ENCODE measurements around the gene CBLN3.
A peak's percentile ranks its signal among the peaks of the same experiment; 100 is the strongest.
"Not testable (repeated sequence)": the region's sequence is repeated elsewhere in the genome, so short reads cannot be mapped to it uniquely, and the experiment has no call there.

CBLN3 gene

DNA sequence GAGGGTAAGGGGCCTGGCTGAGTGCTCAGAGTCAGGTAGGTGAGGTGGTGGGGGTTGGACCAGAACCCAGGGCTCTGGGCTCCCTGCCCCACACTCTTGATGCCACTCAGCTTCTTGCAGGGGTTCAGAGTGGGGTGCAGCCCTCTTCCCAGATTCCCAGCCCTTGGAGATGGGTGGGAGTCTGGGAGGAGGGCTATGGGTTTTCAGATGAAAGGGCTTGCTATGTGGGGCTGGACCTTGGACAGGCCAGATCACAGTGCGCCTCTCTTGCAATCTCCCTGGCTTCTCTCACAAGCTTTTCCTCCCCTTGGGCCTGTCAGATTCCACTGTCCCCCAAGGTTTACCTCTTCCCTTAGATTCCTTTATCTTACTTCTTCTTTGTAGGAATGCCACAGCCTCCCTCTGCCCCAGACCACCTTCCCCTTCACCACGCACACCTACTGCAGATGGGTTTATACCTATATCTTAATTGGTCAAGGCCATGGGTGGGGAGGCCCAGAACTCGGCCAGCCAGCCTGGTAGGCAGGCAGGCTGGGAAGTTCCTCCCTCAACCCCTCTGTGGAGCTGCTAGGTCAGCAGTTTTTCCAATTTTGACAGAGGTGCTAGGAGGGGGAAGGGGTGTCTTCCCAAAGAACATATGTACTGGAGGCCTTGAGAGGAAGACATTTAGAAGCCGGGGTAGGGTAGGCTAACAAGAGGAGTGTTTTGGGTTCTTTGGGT, 29.3 kb downstream of the CBLN3 start:
- DNase-seq: no peak

GRCh38 chr14:24399447-24399822, 30.0 kb downstream of the CBLN3 start:
- no peak for DNase-seq

- DNase-seq: peak; percentile 29 to 34
These were observed 30.6 kb downstream of the CBLN3 start, which contains the start of gene NYNRIN for GRCh38 chr14:24398653-24399446. NYNRIN (plus strand) TSS chr14:24399003; CDS start chr14:24399247, 244 bp downstream.

DNA sequence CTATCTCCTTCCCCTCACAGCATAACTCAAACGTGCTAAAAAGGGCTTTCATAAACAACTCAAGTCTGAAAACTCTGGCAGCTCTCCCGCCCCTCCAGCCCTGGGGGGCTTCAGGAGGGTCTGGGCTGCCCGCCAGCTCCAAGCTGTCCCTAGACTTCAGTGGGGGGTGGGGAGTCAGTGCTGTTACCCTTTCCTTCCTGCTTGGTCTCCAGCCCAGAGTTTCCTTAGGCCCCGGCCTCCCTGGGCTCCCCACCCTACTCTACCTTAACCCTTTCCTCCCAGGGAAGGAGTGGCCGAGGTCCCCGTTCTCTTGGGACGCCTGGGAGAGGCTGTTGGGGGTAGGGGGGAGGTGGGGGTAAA, 31.2 kb downstream of the CBLN3 start:
- no peak for DNase-seq

- DNase-seq: no peak
These were observed 31.7 kb downstream of the CBLN3 start for GRCh38 chr14:24397639-24398292.

DNA sequence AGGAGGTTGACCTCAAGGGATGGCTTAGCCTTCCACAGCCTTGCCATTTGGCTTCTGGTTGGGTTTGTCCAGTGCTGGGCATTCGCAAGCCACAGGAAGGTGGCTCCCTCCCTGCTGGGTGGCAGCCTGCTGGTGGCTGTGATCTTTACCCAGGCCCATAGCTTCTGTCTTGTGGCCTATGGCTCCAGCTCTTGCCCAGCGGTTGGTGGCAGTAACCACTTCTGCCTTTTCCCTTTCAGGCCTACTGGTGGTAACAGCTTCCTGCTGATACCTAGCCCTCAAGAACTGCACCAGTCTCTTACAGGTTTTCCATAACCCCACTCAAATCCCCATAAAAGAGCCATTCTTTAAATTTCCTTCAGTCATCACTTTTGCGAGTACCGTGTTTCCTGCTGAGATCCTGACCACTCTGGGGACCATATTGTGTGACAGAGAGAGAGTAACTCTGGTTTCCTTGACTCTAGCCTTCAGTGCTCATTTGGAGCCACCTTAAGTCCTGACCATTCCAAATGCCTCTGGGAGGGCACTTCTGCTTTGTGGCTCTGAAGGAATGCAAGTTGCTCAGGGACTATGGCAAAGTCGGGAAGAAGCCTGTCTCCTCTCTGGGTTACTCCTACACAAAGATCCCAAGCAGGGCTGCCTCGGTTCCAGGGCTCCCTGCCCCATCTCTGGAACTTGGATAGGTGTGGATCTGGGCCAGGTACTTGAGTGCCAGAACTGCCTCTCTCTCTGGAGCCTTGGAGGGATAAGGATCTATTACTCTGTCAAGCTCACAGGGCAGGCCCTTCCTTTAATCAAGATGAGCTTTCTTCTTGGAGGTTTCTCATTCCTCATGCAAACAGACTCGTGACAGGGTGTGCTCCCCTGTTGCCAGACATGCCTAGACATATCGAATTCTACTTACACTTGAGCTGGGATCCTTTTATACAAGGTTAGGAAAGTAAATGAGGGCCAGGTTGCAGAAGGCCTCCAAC, 33.6 kb downstream of the CBLN3 start:
- no peak for DNase-seq

- DNase-seq: no peak
These were observed 35.2 kb downstream of the CBLN3 start for GRCh38 chr14:24394275-24394674.

DNA sequence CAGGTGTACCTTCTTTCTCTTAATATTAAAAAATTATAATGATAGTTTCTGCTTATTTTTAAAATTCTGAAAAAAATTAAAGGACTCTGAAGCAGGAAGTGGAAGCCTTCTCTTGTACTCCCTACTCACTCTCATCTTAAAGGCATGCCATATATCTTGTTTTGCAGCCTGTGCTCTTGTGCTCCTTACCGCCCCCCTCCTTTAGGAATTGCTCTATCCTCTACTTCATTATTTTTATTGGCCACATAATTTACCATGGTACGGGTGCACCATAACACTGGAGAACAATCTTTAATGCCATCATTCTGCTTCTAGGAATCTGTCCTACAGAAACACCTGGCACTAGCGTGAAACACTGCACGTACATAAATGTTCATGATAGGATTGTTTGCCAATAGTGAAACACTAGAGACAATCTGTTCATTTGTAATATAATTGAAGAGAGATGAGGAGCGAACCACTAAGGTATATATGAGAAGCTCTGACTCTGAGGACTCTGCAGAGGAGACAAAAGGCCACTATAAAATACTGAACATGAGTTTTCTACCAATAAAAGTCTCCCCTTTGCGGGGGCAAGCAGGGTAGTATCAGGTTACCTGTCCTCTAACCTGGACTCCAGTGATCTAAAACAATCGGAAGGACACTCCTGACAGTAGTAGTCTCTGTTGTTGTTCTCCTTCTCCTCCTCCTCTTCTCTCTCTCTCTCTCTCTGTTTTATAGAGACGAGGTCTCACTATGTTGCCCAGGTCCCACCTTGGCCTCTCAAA, 37.0 kb downstream of the CBLN3 start:
- DNase-seq: no peak

- DNase-seq: no peak
These were observed 38.6 kb downstream of the CBLN3 start for GRCh38 chr14:24390701-24391468.

- no peak for DNase-seq
These were observed 40.1 kb downstream of the CBLN3 start for GRCh38 chr14:24389226-24389848.

DNA sequence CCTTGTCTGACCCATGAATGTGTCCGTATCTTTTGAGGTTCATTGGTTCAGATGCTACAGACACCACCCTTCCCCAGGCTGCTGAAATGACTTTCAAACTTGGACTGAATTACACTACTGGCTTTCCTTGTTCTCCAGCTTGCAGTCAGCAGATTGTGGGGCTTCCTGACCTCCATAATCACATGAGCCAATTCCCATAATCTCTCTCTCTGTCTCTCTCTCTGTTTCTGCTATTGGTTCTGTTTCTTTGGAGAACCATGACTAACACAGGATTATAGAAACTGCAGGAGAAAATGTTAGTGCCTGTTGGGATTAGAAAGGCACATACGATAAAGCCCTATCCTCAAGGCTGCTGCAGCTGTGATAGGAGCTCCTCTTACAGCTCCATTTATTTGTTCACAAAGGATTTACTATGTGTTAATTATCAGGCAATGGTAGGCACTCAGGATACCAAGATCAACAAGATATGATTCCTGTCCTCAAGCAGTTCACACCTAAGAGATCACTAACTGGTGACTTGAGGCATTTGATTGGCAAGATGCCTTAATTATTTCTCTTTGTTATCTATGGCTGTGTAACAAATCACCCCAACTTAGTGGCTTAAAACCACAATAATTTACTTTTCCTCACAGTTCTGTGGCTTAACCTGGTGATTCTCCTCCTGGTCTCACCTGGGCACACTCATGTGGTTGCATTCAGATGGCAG, 40.8 kb downstream of the CBLN3 start:
- no peak for DNase-seq

GRCh38 chr14:24387579-24387978, 41.9 kb downstream of the CBLN3 start:
- not testable (repeated sequence) for DNase-seq

DNA sequence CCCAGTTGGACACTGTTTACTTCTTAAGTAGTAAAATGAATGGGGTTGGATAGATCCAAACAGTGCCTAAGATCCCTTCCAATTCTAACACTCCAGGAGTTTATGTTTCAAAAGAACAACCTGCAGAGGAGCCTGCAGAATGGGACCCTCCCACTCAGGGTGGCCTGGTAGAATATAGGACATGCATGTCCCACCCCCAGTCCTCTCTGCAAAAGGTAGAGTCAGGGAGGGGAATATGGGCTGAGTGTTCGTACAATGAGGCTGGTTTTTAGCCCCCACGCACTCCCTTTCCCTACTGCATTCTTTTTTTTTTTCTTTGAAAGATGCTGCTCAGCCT, 42.5 kb downstream of the CBLN3 start:
- DNase-seq: no peak

DNA sequence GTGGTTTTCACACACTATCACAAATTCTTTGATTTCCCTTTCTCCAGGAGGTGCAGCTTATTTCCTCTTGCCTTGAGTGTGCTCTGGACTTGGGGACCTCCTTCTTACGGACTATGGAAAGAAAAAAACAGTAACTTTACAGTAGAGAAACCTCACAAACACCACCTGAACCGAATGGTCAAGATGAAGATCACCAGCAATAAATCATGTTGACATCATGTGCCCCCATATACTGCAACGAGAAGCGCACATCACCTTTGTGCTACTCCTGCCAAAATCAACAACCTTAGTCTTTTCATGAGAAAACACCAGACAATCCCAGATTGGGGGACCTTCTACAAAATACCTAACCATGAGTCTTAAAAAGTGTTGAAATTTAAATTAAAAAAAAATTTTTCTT, 43.9 kb downstream of the CBLN3 start:
- DNase-seq: no peak

DNA sequence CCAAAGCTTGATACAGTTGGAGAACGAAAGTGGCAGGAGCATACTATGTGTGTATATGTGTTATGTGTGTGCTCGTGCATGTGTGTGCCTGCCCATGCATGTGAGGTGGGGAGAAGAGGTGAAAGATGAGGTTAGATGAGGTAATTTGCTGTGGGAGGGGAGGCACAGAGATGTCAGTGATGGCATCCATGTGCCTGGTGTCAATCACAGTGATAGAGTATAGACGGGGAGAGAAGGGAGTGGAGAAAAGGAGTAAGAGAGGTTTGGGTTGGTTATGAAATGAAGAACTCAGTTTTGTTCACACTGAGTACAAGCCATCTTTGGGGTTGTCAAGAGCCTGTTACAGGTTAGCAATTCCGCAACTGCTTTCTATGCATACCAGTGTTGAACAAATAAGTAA, 45.3 kb downstream of the CBLN3 start:
- no peak for DNase-seq

DNA sequence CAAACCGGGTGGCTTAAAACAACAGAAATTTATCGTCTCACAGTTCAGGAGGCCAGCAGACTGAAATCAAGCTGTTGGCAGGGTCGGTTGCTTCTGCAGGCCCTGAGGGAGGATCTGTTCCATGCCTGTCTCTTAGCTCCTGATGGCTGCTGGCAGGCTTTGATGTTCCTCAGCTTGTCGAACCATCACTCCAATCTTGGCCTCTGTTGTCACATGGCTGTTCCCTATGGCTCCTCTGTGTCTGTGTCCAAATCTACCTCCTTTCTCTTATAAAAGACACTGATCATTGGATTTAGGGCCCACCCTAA, 47.5 kb downstream of the CBLN3 start:
- DNase-seq: no peak

- DNase-seq: no peak
These were observed 48.0 kb downstream of the CBLN3 start for GRCh38 chr14:24381363-24382063.

- no peak for DNase-seq
These were observed 49.3 kb downstream of the CBLN3 start for GRCh38 chr14:24379907-24380730.

Measured in stimulated activated CD4-positive, alpha-beta T cell treated with anti-CD3 and anti-CD28 coated beads, Interleukin-2, amount 100 ng/mL, for 24 hours (primary cell).